Activated naive CD4-positive, alpha-beta T cell treated with Interleukin-2 at 50 U/mL for 16 hours (primary cell): ENCODE measurements around the gene INAVA.

Source experiments
- DNase-seq: peaks from one replicate; pipeline ENCODE4 v3.0.0-alpha.2; 2020

Gene INAVA

GRCh38 chr1:200894712-200895442 is at the start of gene INAVA:
Gene INAVA, plus strand, starts transcription at chr1:200894900. Its CDS starts 3,501 bp downstream, at chr1:200898401.
- DNase-seq: no peak

GRCh38 chr1:200845360-200845759 is 49.3 kb upstream of the INAVA start:
- DNase-seq: no peak

GRCh38 chr1:200846398-200846797 is 48.3 kb upstream of the INAVA start:
- DNase-seq: no peak

GRCh38 chr1:200849430-200849829 is 45.3 kb upstream of the INAVA start:
- no peak for DNase-seq

- no peak for DNase-seq
Measured at GRCh38 chr1:200850554-200850953, 44.1 kb upstream of the INAVA start.

GRCh38 chr1:200856716-200857357 is 37.9 kb upstream of the INAVA start:
- DNase-seq: no peak

- DNase-seq: no peak
Measured at GRCh38 chr1:200857804-200858203, 36.9 kb upstream of the INAVA start.

GRCh38 chr1:200861937-200862647 is 32.6 kb upstream of the INAVA start:
- DNase-seq: no peak

GRCh38 chr1:200862713-200863415 is 31.8 kb upstream of the INAVA start:
- peak; percentile 25 for DNase-seq

- DNase-seq: no peak
Measured at GRCh38 chr1:200866116-200866515, 28.6 kb upstream of the INAVA start.

- peak; percentile 68 for DNase-seq
Measured at GRCh38 chr1:200866521-200866920, 28.2 kb upstream of the INAVA start.

- no peak for DNase-seq
Measured at GRCh38 chr1:200867018-200867811, 27.5 kb upstream of the INAVA start.

- DNase-seq: no peak
Measured at GRCh38 chr1:200869376-200869752, 25.3 kb upstream of the INAVA start.

GRCh38 chr1:200869753-200870391 is 24.8 kb upstream of the INAVA start:
- peak; percentile 47 for DNase-seq

GRCh38 chr1:200872446-200873115 is 22.1 kb upstream of the INAVA start, which contains the start of gene GPR25:
Gene GPR25, plus strand, starts transcription at chr1:200872981. Its CDS starts 57 bp downstream, at chr1:200873038.
- no peak for DNase-seq

- no peak for DNase-seq
Measured at GRCh38 chr1:200873116-200873670, 21.5 kb upstream of the INAVA start.

GRCh38 chr1:200873671-200874397 is 20.9 kb upstream of the INAVA start:
- no peak for DNase-seq

GRCh38 chr1:200874694-200875093 is 20.0 kb upstream of the INAVA start:
- DNase-seq: no peak

- DNase-seq: no peak
Measured at GRCh38 chr1:200875416-200875815, 19.3 kb upstream of the INAVA start.

- no peak for DNase-seq
Measured at GRCh38 chr1:200877010-200877409, 17.7 kb upstream of the INAVA start.
